ENCODE data around the gene NELL2.

Gene NELL2

DNA sequence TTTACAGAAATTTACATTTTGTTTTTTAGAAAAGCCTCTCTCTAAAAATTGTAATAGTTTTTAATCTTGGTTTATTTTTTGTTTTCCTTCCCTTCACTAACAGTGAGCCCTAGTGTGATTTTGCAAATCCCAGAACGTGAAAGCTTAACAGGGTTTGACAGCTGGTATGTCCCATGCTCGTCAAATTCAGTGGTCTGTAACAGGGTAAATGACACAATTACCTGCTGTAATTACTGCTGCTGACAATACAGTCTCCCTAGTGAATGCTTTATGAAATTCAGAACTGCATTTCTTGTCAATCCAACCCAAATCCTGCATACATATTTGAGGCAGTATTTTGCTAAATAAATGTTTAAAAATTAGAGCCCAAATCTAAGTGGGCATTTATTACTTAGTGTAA, 249.2 kb downstream of the NELL2 start:
- Mint-ChIP-seq H3K4me3 (no peak overlapping the region), H3K27me3 (no peaks in the 10 kb centered on the region), H3K36me3 (no peaks in the 10 kb centered on the region), H3K9me3 (no peaks in the 10 kb centered on the region), H3K4me1 (no peaks in the 10 kb centered on the region), H3K27ac (no peak overlapping the region)
- DNase-seq (no peak), ATAC-seq (replicated peaks) (no peak)

DNA sequence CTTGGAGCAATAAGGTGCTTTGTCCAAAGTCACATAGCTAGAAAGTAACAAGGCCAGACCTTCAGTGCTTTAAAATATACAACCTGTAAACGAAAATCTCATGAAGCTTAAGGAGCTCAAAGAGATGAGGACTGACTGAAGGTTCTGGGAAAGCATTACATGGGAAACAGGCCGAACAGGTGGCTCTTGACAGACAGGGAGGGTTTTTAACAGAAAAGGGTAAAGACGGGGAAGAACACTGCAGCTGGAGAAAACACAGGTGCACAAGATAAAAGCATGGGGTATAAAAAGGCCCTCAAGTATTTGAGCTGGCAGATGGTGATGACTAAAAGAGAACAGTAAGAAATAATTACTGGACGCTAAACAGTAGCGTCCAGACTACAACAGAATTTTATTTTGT, 257.2 kb downstream of the NELL2 start:
- Mint-ChIP-seq H3K9me3 (no peaks in the 10 kb centered on the region), H3K4me1 (no peaks in the 10 kb centered on the region), H3K36me3 (no peaks in the 10 kb centered on the region), H3K27ac (no peak overlapping the region), H3K27me3 (no peaks in the 10 kb centered on the region), H3K4me3 (no peak overlapping the region)
- no peak for ATAC-seq (replicated peaks)
- no peak for DNase-seq

DNA sequence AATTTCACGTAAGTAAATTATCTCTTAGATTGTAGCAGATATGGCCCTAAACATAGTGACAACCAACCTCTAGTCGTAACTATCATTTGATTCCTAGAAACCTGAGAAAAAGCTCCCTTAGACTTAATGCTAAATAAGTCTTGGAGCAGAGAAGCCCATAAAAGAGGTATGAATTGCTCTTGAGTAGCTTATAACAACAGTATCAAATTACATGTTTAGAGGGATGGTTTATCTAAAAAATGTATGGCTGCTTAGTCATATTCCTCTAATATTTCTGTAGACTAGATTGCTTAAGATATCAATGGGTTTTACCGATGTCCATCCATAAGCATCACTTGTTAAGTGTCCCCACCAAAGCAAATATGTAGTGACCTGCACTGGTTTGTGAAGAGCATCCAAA, 259.7 kb downstream of the NELL2 start:
- Mint-ChIP-seq H3K27ac (no peak overlapping the region), H3K4me1 (no peaks in the 10 kb centered on the region), H3K9me3 (no peaks in the 10 kb centered on the region), H3K4me3 (no peak overlapping the region), H3K27me3 (no peaks in the 10 kb centered on the region), H3K36me3 (no peaks in the 10 kb centered on the region)
- ATAC-seq (replicated peaks) (no peak), DNase-seq (no peak)

DNA sequence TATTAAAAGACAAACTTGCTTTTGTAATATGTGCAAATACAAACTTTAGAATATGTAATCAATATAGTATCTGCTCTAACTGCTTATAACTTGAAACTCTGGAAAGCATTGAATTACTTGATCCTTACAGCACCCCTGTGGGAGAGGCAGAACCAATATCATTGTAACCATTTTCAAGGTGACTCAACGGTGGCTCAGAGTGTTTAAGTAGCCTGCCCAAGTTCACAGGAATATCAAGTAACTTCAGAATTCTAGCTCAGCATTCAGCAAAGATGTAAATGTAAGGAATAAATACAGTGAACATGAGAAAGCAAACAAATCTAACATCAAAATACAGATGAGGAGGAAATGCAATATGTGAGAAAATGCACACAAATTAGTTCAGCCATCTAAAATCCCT, 264.6 kb downstream of the NELL2 start:
- Mint-ChIP-seq H3K4me3 (no peak overlapping the region), H3K36me3 (no peaks in the 10 kb centered on the region), H3K9me3 (no peaks in the 10 kb centered on the region), H3K4me1 (no peaks in the 10 kb centered on the region), H3K27me3 (no peaks in the 10 kb centered on the region), H3K27ac (no peak overlapping the region)
- DNase-seq, result no peak
- ATAC-seq (replicated peaks), result no peak

DNA sequence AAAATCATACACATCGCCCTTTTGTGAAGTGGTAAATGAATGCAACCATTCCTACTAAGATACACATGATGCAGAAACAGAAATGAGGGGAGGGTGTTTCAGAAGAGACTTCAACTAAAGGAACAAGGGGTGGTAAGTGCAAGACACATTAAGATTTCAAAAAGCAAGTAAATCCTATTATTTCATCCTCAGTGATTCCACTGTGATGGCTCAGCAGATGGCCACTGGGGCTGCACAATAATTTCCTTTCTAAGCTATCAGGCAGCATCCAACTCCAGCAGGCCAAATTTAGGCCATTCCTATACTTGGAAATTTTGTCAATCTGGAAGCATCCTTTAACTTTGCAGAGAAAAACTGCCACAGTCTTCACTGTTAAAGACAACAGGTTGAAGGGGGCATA, 272.4 kb downstream of the NELL2 start:
- H3K9me3 Mint-ChIP-seq, result no peaks in the 10 kb centered on the region
- no peaks in the 10 kb centered on the region for H3K27me3 Mint-ChIP-seq
- no peak for DNase-seq
- no peaks in the 10 kb centered on the region for H3K4me1 Mint-ChIP-seq
- no peak for ATAC-seq (replicated peaks)
- no peak overlapping the region for H3K27ac Mint-ChIP-seq
- no peak overlapping the region for H3K4me3 Mint-ChIP-seq
- no peaks in the 10 kb centered on the region for H3K36me3 Mint-ChIP-seq

DNA sequence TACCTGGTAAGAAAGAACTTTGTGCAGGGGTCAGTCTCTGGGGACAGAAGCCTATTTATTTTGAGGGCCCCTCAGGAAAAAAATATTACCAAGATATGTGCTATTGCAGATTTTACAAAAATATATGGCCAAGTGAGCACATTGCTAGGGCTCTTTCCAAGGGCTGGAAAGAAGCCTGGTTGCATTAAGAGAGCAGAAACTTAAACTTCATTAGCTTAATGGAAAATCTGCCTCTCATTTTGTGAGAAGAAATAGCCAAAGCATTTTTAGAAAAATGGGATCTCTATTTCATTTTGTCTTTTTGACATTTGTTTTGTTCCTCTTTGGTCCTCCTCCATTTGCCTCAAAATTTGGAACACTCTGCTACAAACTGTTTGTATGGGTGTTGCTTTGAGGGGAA, 283.5 kb downstream of the NELL2 start:
- Mint-ChIP-seq H3K9me3 (peaks cover 4 to 7% of the 10 kb centered on the region in 2 donors), H3K27ac (no peak overlapping the region), H3K4me1 (no peaks in the 10 kb centered on the region), H3K27me3 (no peaks in the 10 kb centered on the region), H3K4me3 (no peak overlapping the region), H3K36me3 (no peaks in the 10 kb centered on the region)
- ATAC-seq (replicated peaks) (no peak), DNase-seq (no peak)

DNA sequence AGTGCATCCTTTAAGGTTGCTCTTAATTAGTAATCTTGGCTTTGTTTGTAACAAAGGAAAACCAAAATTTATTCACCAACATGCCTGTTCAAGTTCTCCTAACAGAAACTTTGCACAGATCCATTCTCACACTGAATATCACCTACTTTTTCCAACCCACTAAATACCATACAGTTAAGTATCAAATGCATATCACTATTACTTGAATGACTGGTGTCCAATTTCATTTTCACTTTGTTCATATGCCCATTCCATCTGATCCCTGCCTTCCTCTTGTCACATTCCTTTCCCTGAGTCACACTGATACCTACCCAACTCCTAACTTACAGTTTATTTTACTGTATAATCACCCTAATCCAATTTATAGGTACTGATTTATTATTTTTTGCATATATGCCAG, 286.4 kb downstream of the NELL2 start:
- H3K9me3 Mint-ChIP-seq, result peaks cover 4 to 6% of the 10 kb centered on the region in 2 donors
- ATAC-seq (replicated peaks), result no peak
- no peak overlapping the region for H3K27ac Mint-ChIP-seq
- no peak for DNase-seq
- no peaks in the 10 kb centered on the region for H3K27me3 Mint-ChIP-seq
- H3K36me3 Mint-ChIP-seq, result no peaks in the 10 kb centered on the region
- no peak overlapping the region for H3K4me3 Mint-ChIP-seq
- H3K4me1 Mint-ChIP-seq, result no peaks in the 10 kb centered on the region

DNA sequence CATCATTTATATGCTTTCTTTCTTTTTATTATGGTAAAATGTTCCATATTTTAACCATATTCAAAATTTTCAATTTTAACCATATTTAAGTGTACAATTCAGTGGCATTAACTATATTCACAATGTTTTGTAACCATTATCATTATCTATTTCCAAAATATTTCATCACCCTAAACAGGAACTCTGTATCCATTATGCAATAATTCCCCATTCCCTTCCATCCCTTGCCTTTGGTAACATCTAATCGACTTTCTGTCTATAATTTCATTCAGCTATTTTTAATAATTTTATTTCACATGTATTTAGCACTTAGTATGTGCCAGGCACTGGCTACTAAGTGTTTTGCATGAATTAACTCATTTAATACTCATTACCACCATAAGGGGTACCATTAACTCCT, 287.5 kb downstream of the NELL2 start:
- H3K4me3 Mint-ChIP-seq, result no peak overlapping the region
- ATAC-seq (replicated peaks) (no peak), DNase-seq (no peak)
- peaks cover 4 to 6% of the 10 kb centered on the region in 2 donors for H3K9me3 Mint-ChIP-seq
- no peaks in the 10 kb centered on the region for H3K36me3 Mint-ChIP-seq
- no peak overlapping the region for H3K27ac Mint-ChIP-seq
- no peaks in the 10 kb centered on the region for H3K27me3 Mint-ChIP-seq
- H3K4me1 Mint-ChIP-seq, result no peaks in the 10 kb centered on the region

DNA sequence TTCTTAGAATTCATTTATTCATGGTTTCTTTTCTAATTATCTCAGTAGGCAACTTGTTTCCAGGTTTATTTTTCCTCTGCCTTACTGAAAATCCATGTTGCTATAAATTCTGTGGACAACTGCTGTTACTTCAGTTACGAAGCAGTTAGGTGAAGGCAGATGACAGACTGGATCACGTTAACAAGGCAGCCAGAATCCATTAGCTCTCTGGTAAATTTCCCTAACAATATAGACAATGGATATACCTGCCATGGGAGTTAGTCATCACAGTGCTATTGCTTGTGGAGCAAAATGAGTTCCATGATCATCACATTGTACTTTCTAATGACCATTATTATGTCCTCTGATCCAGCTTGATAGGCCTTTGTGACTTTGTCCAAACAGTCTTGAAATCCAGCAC, 291.5 kb downstream of the NELL2 start:
- Mint-ChIP-seq H3K9me3 (no peaks in the 10 kb centered on the region), H3K36me3 (no peaks in the 10 kb centered on the region), H3K4me1 (no peaks in the 10 kb centered on the region), H3K27me3 (no peaks in the 10 kb centered on the region), H3K4me3 (no peak overlapping the region), H3K27ac (no peak overlapping the region)
- ATAC-seq (replicated peaks) (no peak), DNase-seq (no peak)

DNA sequence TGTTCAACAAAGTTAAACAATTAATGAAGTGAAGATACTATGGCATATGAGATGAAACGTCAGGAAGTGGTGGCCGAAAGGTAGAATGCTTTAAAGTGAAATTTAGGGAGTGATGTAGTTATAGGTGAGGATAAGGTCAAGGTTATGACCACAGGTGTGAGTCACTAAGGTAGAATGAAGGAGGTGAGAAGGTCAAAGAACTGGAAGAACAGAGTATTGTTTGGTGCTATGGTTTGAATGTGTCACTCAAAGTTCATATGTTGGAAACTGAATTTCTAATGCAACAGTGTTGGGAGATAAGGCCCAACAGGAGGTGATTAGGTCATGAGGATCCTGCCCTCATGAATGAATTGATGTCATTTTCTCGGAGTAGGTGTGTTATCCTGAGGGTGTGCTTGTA, 293.6 kb downstream of the NELL2 start:
- Mint-ChIP-seq H3K36me3 (no peaks in the 10 kb centered on the region), H3K9me3 (no peaks in the 10 kb centered on the region), H3K27ac (no peak overlapping the region), H3K4me3 (no peak overlapping the region), H3K27me3 (no peaks in the 10 kb centered on the region), H3K4me1 (no peaks in the 10 kb centered on the region)
- DNase-seq, result no peak
- no peak for ATAC-seq (replicated peaks)

DNA sequence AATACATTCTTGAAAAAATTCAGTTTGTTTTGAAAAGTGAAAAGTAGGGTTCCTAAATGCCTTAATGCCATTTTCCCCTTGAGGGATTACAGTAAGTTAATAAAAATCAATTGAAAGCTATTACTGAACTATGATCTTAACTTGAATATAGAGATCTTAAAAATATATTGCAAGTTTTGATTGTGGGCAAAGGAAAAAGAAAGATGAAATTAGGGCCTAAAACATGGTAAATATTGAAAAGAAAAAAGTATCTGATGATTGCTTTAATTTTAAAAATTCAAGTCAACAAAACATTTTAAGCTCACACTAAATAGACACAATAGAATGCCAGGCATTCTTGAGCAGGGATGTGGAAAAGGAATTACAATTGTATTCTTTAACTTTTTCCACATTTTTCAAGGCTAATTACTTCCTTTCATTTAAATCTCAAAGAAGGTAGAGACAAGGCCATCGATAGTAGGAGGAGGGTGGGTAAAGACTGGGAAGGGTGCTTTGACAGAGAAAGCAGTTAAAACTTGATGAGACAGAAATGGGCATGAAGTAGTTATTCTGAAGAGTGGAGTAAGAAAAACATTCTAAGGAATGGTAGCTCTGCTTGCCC, 294.4 kb downstream of the NELL2 start:
- H3K27ac Mint-ChIP-seq, result no peak overlapping the region
- no peaks in the 10 kb centered on the region for H3K9me3 Mint-ChIP-seq

DNA sequence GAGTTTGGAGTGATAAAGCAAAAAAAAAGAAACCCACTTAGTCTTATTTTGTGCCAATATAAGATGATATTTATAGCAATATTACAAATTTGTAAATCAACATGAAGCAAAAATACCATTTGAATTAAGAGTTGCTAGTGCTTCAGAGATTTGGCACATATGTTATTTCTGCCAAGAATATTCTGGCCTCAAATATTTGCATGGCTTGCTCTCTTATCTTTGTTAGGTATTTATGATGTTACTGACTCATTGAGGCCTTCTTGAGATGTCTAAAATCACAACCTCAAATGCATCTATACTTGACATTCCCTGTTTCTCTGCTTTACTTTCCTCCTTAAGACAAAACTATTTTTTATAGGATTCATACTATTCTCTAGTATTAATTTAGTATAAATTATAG, 301.5 kb downstream of the NELL2 start:
- H3K27ac Mint-ChIP-seq, result no peak overlapping the region
- H3K36me3 Mint-ChIP-seq, result no peaks in the 10 kb centered on the region
- no peaks in the 10 kb centered on the region for H3K4me1 Mint-ChIP-seq
- no peaks in the 10 kb centered on the region for H3K27me3 Mint-ChIP-seq
- H3K4me3 Mint-ChIP-seq, result no peak overlapping the region
- no peak for ATAC-seq (replicated peaks)
- no peaks in the 10 kb centered on the region for H3K9me3 Mint-ChIP-seq
- DNase-seq, result no peak

More for the DNA sequence above, 294.4 kb downstream of the NELL2 start:
- Mint-ChIP-seq H3K4me1 (no peaks in the 10 kb centered on the region), H3K4me3 (no peak overlapping the region), H3K27me3 (no peaks in the 10 kb centered on the region), H3K36me3 (no peaks in the 10 kb centered on the region)
- DNase-seq (no peak), ATAC-seq (replicated peaks) (no peak)

DNA sequence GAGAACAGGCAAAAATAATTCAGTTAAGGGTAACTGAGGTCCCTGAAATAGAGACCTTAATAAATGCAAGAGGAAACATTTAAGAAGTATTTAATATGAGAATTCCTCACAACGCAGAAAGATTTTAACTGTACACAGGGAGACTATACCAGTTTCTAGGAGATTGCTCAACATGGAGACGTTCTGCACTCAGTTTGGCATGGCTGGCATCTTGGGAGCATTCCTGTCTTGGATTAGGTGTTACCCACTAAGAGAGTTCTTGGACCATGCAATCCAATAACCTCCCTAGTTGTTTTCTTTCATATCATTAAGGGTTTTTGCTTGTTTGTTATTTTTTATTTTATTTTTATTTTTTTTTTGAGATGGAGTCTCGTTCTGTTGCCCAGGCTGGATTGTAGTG, 302.4 kb downstream of the NELL2 start:
- Mint-ChIP-seq H3K9me3 (no peaks in the 10 kb centered on the region), H3K36me3 (no peaks in the 10 kb centered on the region), H3K27ac (no peak overlapping the region), H3K4me1 (no peaks in the 10 kb centered on the region), H3K4me3 (no peak overlapping the region), H3K27me3 (no peaks in the 10 kb centered on the region)
- DNase-seq (no peak), ATAC-seq (replicated peaks) (no peak)

DNA sequence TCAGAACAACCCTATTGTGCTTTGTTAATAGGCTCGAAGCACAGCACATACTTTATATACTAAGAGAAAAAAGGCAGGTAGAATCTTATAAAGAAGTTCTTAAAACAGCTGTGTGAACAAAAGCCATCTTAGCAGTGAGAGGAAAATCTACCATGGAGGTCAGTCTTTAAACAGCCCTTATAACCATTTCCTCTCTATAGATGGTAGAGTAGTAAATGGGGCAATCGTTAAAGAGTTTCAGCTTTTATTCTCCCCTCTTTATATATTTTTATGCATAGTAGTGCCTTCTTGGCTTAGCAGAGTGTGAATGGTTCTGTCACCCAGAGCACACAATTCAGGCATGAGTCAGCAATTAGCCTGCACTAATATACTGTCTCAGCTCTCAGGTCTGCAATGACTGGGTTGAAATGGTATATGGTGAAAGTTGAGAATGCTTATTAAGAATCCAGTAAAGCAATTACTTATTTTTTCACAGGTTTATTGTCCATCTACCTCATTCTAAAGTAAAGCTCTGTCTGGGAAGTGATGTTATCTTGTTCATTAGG, 305.0 kb downstream of the NELL2 start:
- Mint-ChIP-seq H3K27ac (no peak overlapping the region), H3K4me3 (no peak overlapping the region), H3K36me3 (no peaks in the 10 kb centered on the region), H3K4me1 (no peaks in the 10 kb centered on the region), H3K27me3 (no peaks in the 10 kb centered on the region), H3K9me3 (no peaks in the 10 kb centered on the region)
- DNase-seq, result no peak
- ATAC-seq (replicated peaks), result no peak

DNA sequence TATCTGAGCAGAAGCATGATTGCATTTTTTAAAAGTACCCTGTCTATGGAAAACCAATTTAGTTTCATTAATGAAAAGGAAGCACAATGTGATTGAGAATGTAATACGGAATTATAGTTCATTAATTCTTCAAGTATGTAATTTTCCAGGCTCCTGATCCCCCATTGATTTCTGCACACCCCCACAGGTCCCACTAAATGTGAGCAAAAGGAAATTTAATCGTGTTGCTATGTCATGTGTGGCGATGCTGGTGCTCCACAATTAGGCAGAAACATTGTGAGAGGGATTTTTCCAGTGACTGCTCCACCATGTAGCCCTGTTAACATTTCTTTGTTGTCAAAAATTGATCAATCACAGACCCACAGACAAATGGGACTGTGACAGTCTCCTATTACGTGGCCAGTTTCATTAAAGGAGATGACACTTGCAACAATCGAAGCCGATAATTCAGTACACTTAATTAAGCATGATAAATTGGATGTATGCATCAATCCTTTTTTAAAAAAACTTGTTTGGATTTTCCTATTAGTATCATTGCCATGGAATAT, 306.0 kb downstream of the NELL2 start:
- no peak overlapping the region for H3K27ac Mint-ChIP-seq
- DNase-seq (no peak), ATAC-seq (replicated peaks) (no peak)
- H3K27me3 Mint-ChIP-seq, result no peaks in the 10 kb centered on the region
- no peak overlapping the region for H3K4me3 Mint-ChIP-seq
- no peaks in the 10 kb centered on the region for H3K4me1 Mint-ChIP-seq
- H3K36me3 Mint-ChIP-seq, result no peaks in the 10 kb centered on the region
- H3K9me3 Mint-ChIP-seq, result no peaks in the 10 kb centered on the region

DNA sequence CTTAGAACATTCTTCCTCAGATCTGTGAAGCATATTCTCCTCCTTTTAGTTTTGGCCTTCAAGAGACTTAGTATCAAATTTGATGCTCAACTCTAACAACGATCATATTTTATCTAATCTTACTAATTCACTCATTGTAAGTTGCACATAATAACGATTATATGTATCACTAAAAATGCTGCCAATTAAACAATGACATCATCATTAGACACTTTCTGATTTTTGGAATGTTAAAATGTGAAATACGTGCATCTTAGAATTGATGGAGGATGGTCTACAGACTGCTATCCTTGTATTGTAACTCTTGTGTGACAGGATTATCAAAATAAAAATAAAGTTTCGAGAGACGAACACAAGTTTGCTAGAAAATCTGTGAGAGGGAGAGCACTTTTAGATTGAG, 311.0 kb downstream of the NELL2 start:
- Mint-ChIP-seq H3K4me3 (no peak overlapping the region), H3K27ac (no peak overlapping the region), H3K4me1 (no peaks in the 10 kb centered on the region), H3K36me3 (no peaks in the 10 kb centered on the region), H3K9me3 (peaks cover 0 to 3% of the 10 kb centered on the region in 2 donors), H3K27me3 (no peaks in the 10 kb centered on the region)
- no peak for DNase-seq
- no peak for ATAC-seq (replicated peaks)
